Central memory CD4-positive, alpha-beta T cell (primary cell): ENCODE results near the gene GTF2H1.
"Not testable (repeated sequence)": the region's sequence is repeated elsewhere in the genome, so short reads cannot be mapped to it uniquely, and the experiment has no call there.

Experiments
- DNase-seq: peaks from one replicate; pipeline ENCODE4 v3.0.0; 2022

Gene GTF2H1

DNA sequence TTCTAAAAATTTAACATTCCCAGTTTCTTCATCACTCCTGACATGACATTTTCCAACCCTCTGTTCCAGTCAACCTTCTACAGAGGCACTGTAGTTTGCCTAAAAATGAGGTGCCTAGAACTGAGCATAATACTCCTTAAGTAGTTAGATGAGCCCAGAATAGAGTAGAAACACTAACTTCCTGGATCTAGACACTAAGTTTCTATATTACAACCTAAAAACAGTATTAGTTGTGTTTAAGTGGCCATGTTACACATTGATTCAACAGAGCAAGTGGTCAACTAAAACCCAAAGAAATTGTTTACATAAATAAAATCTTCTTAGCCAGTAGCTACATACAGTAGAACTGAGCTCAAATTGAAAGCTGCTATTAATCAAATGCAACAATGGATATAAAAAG, 1.8 kb upstream of the GTF2H1 start:
- DNase-seq = no peak

DNA sequence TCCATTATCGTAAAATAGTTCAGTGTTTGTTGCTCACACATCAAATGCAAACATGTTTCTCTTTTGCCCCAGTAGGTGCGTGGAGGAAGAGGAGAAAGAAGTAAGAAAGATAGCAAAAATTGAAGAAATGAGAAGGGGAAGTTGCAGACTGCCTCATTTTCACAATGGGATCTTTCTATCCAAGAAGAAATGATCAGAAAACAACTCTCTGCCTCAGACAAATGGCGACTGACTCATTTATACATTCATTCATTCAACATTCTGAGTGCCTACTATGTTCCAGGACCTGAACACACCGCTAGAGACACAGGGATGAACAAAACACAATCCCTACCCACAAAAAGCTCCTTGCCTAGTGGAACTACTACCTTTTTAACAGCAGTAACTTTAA, 794 bp upstream of the GTF2H1 start:
- DNase-seq = no peak

DNA sequence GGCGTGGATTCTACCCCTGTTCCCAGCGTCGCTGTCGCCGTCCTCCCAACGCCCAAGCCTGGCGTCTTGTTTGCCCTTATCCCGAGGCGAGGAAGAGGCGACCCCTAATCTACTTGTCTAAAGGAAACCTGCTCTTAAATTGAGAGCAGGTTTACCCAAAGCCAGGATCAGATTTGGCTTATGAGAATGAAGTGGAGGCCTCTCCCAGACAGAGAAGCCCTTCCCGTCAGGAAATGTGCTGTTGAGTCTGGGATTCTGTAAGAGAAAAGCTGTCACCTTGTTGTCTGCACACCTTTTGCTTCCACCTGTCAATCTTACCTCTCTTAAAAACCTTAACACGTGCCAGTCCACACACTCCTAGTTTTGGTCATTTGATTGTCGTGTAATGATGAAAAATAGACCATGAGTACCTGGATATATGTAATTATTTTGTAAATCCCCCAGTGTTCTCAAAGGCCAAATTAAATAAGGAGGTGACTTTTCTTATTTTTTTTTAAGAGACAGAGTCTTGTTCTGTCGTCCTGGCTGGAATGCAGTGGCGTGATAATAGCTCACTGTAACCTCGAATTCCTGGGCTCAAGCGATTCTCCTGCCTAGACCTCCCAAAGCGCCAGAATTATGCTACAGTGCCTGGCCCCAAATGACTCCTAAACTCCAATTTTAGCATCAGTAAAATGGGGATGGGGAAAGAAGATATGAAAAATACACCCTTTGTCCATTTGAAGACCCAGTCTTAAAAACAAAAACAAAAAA, 627 bp downstream of the GTF2H1 start:
- DNase-seq = no peak

- DNase-seq = not testable (repeated sequence)
These were observed 1.5 kb downstream of the GTF2H1 start for GRCh38 chr11:18323881-18324280.

DNA sequence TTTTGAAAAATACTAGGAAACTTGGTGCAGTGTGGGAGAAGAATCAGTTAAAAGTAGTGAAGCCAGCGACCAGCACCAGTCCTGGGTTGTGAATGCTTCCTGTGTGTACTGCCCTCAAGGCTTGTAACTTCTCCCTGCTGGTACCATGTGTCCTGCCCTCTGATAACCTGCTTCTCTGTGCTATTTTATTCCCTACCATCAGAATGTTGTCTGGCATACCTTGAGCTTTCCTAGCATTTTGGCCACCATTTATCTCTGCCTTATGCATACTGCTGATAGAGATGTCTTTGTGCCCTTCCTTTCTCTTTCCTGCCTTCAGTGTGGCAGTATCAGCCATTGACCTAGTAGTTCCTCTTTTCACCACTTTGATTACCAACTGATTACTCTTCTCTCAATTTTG, 2.0 kb downstream of the GTF2H1 start:
- DNase-seq = no peak

DNA sequence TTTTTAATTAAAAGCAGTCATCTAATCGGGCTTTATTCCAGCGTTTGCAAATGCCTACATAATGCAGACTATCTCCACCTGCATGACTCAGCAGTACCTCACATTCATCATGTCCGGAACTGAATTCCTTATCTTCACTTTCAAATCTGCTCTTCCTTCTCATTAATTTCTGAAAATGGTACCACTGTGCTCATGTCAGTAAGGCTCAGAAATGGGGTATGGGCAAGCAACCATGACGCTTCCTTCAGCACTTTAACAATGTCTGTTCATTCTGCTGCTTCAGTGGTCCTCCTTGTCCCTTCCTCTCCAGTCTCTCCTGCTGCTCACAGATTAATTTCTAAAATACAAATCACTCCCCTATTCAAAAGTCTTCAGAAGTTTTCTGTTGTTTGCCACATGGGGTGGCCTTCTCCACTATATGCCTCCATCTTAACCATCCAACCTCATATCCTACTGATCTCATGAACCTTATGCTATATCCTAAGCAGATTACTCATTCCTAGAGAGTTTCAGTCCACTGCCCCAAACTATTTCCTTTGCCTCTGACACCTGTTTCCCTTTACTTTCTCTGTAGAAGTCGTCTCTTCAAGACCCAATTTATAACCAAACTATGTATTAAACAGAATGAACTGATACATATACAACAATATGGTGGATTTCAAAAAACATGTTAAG, 7.0 kb downstream of the GTF2H1 start:
- DNase-seq = no peak

DNA sequence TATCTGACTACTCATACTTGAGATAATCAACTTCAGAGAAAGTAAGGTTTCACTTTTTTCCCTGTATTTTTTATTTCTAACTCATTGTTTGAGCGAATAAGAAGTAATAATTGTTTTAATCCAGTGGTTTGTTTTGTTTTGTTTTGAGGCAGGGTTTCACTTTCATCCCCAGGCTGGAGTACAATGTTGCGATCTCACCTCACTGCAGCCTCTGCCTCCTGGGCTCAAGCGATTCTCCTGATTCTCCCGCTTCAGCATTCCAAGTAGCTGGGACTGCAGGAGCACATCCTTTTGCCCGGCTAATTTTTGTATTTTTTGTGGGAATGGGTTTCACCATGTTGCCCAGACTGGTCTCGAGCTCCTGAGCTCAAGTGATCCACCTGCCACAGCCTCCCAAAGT, 8.6 kb downstream of the GTF2H1 start:
- DNase-seq = no peak

- DNase-seq = peak; percentile 67
These were observed 9.9 kb downstream of the GTF2H1 start for GRCh38 chr11:18332302-18332701.

- peak; percentile 62 for DNase-seq
These were observed 10.5 kb downstream of the GTF2H1 start for GRCh38 chr11:18332891-18333290.

DNA sequence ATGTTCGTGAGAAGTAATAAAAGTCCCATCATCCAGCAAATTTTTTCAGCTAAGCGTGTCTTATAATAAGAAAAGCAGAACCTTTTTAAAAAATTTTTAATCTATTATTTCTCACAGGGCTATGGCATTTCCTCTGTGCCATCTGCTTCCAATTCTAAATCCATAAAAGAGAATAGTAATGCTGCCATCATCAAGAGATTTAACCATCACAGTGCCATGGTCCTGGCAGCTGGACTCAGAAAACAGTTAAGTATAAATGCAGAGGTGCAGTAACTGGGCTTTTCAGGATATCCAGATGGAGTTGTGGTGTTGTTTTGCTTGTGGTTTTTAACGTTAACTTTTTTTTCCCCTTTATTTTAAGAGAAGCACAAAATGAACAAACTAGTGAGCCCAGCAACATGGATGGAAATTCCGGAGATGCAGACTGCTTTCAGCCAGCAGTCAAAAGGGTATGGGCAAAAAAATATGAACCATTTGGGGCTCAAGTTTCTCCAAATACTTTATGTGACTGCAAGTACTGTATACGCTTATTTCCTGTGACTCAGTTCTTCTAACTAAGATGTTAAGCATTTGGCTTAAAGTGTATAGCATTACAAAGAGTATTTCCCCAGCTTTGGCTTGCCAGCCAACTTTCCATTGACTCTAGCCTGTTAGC, 25.2 kb downstream of the GTF2H1 start:
- no peak for DNase-seq

GRCh38 chr11:18352581-18352980, 30.2 kb downstream of the GTF2H1 start:
- DNase-seq = no peak

- no peak for DNase-seq
These were observed 36.3 kb downstream of the GTF2H1 start for GRCh38 chr11:18358646-18359045.

GRCh38 chr11:18361154-18361553, 38.8 kb downstream of the GTF2H1 start:
- DNase-seq = no peak

GRCh38 chr11:18364495-18365073, 42.2 kb downstream of the GTF2H1 start:
- no peak for DNase-seq

GRCh38 chr11:18365741-18366140, 43.4 kb downstream of the GTF2H1 start:
- DNase-seq = no peak

DNA sequence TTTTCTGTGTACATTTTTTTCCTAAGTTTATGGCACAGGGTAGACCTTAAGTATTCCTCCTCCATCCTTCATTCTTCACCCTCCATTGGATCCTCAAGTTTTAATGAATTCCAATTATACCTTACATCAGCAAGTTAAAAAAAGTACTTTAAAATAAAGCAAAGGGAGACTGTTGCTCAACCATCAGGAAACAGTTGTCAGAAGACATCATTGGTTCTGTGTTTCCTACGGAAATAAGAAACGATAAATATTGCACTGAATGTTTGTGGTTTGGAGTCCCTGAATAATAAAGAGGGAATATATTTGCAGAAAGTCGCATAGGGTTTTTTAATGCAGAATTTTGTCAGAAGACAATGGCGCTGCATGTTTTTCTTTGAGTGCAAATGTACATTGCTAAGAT, 43.9 kb downstream of the GTF2H1 start:
- no peak for DNase-seq

DNA sequence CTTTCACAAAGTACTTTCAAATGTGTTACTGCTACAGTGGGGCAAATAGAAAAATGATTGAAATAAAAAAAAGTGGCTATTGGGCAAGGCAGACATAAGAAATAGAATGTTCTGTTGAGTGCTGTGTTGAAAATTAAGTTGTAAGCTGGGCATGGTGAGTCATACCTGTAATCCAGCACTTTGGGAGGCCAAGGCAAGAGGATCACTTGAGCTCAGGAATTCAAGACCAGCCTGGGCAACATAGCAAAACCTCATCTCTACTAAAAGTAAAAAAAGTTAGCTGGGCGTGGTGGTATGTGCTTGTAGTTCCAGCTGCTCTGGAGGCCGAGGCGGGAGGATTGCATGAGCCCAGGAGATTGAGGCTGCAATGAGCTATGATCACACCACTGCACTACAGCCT, 45.1 kb downstream of the GTF2H1 start:
- DNase-seq = no peak

DNA sequence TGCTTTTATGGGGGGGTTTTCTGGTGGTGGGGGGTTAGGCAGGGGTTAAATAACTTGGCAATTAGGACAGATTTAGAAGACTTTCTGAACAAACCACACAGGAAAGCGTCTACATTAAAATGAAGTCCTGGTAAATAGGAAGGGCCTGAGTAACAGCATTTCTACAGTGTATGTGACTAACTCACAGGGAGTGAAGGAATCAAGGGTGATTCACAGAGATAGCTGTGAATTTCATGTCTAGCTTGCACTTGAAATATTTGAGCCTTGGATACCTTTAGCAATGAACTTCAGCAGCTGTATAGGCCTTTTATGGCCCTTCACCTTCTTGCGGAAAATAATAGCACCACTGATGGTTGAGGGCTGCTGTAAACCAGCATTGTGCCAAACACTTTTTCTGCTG, 45.9 kb downstream of the GTF2H1 start:
- no peak for DNase-seq

DNA sequence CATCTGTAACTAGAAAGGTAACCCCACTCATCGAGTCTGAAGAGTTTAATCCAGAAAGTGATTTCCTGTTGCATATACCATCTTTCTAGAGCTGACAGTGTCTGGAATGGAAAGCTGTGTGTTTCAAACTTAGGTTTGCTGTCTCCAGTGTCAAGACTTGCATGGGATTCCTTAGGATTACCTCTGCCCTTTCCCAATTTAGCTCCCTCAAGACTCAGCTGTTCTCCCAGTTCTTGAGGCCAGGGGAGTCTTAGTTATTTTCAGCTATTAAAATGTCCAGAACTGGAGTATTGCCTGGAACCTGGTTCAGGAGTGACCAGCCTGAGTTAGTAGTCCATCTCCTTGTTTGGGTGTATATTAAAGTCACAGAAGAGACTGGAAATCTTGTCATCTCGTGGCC, 47.0 kb downstream of the GTF2H1 start:
- DNase-seq = no peak

- DNase-seq = no peak
These were observed 48.9 kb downstream of the GTF2H1 start for GRCh38 chr11:18371279-18371678.

DNA sequence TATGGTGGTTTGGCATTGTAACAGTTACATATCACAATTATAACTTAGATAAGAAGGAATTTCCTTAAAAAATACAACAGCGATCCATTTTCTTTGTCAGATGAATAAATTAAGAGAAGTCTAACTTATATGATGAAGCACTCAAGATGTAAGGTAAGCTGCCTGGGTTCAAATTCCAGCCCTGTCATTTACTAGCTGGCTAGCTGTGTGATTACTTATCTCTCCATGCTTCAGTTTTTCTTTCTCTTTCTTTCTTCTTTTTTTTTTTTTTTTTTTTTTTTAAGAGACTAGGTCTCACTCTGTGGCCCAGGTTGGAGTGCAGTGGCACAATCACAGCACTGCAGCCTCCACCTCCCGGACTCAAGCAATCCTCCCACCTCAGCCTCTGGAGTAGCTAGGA, 49.8 kb downstream of the GTF2H1 start:
- no peak for DNase-seq

DNA sequence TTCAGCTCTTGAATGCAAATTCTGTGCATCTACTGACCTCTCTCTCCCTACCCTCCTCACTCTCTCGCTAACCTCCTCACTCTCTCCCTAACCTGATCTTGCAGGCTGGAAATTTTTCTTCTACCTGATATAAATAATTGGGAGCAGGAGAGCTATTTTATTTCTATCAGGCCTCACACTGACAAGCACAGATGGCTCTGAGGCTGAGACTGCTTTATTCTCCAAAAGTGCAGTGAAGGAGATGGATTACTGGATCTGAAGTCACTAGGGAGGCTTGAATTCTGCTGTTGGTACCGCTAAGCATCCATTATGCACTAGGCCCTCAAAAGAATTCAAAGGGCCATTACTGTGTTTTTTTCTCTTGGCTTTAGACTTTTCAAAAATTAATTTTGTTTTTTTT, 52.6 kb downstream of the GTF2H1 start:
- DNase-seq = no peak

DNA sequence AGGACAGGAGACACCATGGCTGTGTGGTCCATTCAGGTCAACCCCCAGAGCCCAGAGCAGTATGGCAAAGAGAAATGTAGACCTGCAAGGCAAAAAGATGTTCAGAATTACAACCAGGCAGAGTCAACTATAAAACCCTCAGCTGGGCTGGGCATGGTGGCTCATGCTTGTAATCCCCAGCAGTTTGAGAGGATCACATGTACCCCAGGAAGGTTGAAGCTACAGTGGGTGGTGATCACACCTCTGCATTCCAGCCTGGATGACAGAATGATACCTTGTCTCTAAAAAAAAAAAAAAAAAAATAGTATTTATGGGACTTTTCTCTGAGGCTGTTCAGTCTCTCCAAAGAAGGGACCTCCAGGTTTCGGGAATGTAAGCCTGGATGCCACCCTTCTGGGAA, 53.6 kb downstream of the GTF2H1 start:
- no peak for DNase-seq

GRCh38 chr11:18379201-18379600, 56.8 kb downstream of the GTF2H1 start:
- DNase-seq = no peak
